ENCODE results near the gene ACTN4.

The ACTN4 gene

DNA sequence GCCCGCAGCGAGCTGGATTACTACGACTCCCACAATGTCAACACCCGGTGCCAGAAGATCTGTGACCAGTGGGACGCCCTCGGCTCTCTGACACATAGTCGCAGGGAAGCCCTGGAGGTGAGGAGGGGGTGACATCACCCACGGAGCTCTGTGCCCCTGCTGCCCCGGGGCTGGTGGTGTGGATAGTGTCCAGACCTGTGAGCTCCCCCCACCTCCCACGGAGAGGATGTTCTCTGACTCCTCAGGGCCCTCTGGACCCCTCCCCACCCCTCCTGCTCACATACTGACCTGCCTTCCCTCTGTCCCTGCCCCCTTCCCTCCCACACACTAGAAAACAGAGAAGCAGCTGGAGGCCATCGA, 76.1 kb downstream of the ACTN4 start:
- no peak for DNase-seq (ENCODE audit: low read depth in 2 of 3, low spot score in 2 of 3)

GRCh38 chr19:38723990-38724854, 76.8 kb downstream of the ACTN4 start:
- DNase-seq (ENCODE audit: low read depth in 2 of 3, low spot score in 2 of 3) = no peak

DNA sequence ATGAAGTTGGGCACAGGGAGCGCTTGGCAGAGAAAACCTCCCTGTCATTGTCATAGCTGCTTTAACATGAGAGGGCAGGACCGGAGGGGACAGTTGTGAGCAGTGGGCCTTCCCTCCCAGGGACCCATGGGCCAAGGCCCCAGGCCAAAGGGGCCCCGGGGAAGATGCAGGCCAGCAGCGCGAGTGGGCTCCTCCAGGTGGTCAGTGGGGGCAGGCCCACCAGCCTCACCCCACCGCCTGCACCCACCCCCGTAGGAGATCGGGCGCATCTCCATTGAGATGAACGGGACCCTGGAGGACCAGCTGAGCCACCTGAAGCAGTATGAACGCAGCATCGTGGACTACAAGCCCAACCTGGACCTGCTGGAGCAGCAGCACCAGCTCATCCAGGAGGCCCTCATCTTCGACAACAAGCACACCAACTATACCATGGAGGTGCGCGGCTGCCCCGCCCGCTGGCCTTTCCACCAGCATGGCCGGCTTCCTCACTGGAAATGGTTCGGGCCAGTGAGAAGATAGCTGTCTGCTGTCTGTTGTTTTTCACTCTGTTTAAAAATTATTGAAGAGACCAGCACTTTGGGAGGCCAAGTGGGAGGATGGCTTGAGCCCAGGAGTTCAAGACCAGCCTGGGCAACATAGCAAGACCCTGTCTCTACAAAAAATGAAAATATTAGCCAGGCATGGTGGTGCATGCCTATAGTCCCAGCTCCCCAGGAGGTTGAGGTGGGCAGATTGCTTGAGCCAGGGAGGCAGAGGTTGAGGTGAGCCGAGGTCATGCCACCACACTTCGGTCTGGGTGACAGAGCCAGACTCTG, 78.2 kb downstream of the ACTN4 start:
- DNase-seq (ENCODE audit: low read depth in 2 of 3, low spot score in 2 of 3) = no peak

DNA sequence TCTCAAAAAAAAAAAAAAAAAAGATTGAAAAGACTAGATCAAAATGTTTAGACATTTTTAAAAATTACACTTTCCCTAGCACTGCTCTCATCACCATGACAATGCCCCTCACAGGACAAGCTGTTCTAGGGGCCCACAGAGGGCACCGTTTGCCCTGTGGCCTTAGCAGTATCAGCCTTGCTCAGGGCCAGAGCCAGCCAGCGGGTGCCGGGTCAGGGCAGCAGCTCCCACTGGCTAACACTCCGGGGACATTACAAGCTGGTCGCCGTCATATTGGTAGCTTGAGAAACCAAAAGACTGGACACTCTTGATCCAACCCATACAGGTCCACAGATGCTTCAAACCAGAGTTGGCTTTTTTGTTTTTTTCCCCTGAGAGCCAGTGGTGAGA, 78.8 kb downstream of the ACTN4 start:
- DNase-seq (ENCODE audit: low read depth in 2 of 3, low spot score in 2 of 3) = no peak

- peak in 1 of 3 experiments; percentile 20 for DNase-seq (ENCODE audit: low read depth in 2 of 3, low spot score in 2 of 3)
These were observed 79.4 kb downstream of the ACTN4 start for GRCh38 chr19:38726761-38727301.

- no peak for DNase-seq (ENCODE audit: low read depth in 2 of 3, low spot score in 2 of 3)
These were observed 79.9 kb downstream of the ACTN4 start for GRCh38 chr19:38727306-38727867.

DNA sequence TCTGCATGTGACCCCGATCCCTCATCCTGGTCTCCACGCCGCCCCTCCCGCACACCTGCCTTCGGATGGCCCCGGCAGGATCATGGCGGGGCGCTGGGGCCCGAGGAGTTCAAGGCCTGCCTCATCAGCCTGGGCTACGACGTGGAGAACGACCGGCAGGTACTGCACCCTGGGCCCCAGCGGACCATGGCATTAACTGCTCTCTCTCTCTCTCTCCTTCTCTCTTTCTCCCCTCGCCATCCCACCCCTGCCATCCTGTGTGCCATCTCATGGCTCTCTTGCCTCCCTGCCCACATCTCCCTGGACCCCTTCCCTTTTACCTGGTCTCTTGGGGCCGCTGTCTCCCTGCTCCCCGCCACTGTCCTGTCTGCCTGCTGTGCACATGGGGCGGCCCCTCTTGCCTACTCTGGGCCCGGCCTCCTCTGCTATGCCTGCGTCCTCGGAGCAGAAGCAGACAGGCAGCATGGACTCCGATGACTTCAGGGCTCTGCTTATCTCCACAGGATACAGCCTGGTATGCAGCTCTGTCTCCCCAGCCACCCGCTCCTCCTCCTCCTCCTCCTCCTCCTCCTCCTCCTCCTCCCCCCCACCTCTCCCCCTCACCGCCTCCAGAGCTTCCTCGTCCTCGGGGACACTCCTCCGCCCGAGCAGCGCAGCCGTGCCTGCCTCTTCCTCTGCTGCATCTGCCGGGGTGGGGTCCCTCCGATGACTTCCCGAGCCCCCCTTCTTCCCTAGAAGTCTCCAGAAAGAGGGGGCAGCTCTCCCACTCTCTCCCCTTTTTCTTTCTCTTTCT, 80.6 kb downstream of the ACTN4 start:
- DNase-seq (ENCODE audit: low read depth in 2 of 3, low spot score in 2 of 3) = no peak

- no peak for DNase-seq (ENCODE audit: low read depth in 2 of 3, low spot score in 2 of 3)
These were observed 81.5 kb downstream of the ACTN4 start for GRCh38 chr19:38728752-38729541.

GRCh38 chr19:38729653-38730469, 82.4 kb downstream of the ACTN4 start:
- DNase-seq (ENCODE audit: low read depth in 2 of 3, low spot score in 2 of 3) = peak; percentile 33 to 70 (median 66)

DNA sequence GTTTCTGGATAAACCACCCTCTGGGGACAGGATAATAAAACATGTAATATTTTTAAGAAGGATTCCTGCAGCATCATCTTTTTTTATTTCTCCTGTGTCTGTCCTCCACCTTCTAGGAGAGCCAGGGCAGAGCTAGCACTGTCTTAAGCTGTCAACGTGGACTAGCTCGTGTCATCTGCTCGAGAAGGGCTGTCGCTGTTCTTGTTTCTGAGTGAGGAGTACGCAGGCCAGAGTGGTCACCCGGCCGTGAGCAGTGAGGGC, 83.0 kb downstream of the ACTN4 start:
- DNase-seq (ENCODE audit: low read depth in 2 of 3, low spot score in 2 of 3) = no peak

DNA sequence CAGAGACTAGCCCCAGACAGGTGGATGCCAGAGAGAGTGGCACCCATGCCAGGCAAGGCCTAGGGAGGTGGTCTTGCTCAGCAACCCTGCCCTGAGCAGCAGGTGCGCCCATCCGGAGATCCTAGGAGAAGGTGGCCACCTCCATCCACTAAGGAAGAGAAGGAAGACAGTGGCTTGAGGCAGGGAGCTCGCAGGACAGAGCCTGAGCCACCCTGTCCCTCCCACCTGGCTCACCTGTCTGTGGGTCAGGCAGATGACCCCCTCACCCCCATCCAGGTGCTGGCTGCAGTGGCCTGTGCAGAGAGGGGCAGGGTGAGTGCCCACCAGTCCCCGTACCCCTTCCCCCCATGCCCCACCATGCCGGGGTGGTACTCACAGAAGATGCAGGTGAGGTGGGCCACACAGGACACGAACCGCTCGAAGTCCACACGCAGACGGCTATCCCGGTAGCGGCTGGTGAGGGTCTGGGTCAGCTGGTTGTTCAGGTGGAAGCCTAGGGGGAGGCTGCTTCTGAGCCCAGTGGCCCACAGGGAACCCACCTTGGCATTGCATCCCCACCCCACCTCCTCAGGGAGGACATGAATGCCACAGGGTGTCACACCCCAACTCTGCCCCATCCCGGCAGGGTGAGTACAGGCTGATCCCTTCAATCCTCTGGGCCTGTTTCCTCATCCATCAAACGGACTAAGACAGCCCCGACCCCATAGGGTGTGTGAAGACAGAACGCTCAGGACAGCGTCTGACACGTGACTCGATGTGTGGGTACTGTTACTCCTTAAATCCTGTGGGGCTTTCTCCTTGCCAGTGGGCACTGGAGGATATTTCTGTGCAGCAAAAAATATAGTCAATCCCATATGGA, 83.5 kb downstream of the ACTN4 start:
- no peak for DNase-seq (ENCODE audit: low read depth in 2 of 3, low spot score in 2 of 3)

DNA sequence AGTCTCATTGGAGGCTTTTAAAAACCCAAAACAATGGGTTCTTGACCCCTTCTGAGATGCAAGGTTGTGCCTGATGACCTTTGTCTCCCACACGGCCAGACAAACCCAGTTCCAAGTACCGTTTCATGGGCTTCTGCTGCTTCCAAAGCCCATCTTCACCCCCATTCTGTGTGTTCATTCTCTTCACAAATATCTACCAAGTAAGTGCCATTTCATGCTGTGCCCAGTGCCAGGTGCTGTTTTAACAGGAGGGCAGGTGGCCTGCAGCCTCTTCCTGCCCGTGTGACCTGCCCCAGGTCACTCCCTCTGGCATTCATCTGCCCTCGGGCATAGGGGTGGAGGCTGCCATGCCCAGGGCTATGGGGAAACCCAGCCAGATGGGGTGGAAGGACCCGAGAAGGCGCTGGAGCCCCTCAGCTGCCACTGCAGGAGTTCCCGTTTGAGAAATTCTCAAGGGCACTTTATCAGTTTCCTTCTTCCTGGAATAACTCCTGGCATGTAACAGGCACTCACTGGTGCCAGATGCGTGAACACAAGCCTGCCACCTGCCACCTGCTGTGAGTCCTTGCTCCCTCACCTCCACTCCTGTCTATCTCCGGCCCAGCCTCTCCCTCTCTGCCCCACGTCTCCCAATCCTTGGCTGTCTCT, 84.3 kb downstream of the ACTN4 start:
- no peak for DNase-seq (ENCODE audit: low read depth in 2 of 3, low spot score in 2 of 3)

GRCh38 chr19:38733241-38733492, 85.7 kb downstream of the ACTN4 start:
- DNase-seq (ENCODE audit: low read depth in 2 of 3, low spot score in 2 of 3) = no peak

DNA sequence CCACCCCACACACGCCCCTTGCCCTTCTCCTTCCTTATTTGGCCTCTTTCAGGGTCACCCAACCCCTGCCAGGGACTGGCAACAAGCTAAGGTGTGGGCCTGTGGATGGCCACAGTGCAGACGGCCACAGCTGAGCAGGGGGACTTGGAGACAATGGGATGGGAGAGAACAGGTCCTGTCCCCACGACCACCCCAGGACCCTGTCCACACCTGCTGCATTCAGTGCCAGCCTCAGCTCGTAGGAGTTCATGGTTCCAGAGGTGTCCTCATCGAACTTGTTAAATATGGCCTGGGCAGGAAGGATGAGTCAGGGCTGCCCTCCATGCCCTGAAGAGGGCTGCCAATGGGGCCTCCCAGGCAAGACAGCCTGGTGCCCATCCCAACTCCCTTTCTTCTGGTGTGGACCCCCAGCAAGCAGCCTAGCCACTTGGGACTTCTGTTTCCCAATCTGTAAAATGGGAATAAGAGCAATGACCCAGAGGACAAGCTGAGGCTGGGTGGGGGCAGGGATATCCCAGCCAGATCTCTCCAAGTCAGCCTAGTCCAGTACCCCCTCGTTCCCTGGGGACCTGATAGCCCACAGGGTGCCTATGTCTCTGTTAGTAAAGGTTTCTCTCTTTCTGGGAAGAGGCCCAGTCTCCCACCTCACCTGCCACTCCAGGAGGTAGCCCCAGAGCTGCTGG, 86.2 kb downstream of the ACTN4 start:
- no peak for DNase-seq (ENCODE audit: low read depth in 2 of 3, low spot score in 2 of 3)

- DNase-seq (ENCODE audit: low read depth in 2 of 3, low spot score in 2 of 3) = no peak
These were observed 86.7 kb downstream of the ACTN4 start for GRCh38 chr19:38734176-38734425.

DNA sequence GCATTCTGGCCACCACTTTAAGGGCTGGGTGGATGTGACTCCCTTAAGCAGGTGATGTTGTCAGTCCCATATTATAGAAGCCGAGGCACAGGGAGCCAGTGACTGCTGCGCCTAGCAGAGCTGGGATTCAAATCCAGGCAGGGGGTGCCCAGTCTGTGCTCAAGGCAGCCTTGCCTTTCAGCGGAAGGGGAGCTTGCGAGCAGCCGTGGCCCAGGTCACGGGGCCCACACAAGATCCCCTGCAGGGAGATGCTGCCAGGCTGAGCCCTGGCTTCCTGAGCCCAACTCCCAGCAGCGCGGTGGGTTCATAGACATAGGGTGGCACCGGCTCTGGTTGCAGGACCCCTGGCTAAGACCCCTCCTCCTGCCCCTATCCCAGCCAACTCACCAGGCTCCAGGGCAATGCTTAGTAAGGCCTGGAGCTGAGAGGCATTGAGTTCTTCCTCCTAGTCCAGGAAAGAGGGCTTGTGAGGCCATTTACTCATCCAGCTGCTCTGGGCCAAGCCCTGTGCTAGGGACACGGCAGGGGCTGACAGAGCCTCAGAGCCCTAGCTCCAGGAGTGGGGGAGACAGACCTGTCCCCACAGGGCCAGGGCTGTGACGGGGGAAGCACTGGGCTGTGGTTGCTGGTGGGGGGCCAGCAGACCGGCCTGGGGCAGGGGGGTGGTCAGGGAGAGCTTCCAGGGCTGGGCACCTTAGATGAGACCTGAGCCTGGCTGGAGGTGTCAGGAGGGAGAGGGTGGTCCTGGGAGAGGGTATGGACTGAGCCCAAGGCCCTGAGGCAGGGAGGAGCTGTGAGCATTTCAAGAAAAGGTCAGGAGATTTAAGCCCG, 87.2 kb downstream of the ACTN4 start:
- DNase-seq (ENCODE audit: low read depth in 2 of 3, low spot score in 2 of 3) = no peak

GRCh38 chr19:38735257-38735686, 87.8 kb downstream of the ACTN4 start:
- no peak for DNase-seq (ENCODE audit: low read depth in 2 of 3, low spot score in 2 of 3)

Data from activated CD8-positive, alpha-beta memory T cell treated with anti-CD3 and anti-CD28 coated beads for 48 hours (primary cell).